HS-5 (cell line): ENCODE measurements around the gene TBC1D21.

ENCODE experiments used
- DNase-seq: peaks from one replicate; pipeline ENCODE4 v3.0.0-alpha.2; 2012; ENCODE audit warnings: low read depth

TBC1D21 gene

GRCh38 chr15:73873456-73873855, at the start of gene TBC1D21:
Gene TBC1D21, plus strand, starts transcription at chr15:73873564. Its CDS starts 146 bp downstream, at chr15:73873710.
- no peak for DNase-seq

GRCh38 chr15:73826711-73827251, 46.6 kb upstream of the TBC1D21 start:
- no peak for DNase-seq

GRCh38 chr15:73829523-73829922, 43.8 kb upstream of the TBC1D21 start:
- no peak for DNase-seq

GRCh38 chr15:73832657-73833056, 40.7 kb upstream of the TBC1D21 start:
- DNase-seq = no peak

GRCh38 chr15:73836845-73837244, 36.5 kb upstream of the TBC1D21 start:
- no peak for DNase-seq

- no peak for DNase-seq
These were observed 34.4 kb upstream of the TBC1D21 start for GRCh38 chr15:73838831-73839426.

GRCh38 chr15:73839699-73840377, 33.5 kb upstream of the TBC1D21 start:
- DNase-seq = no peak

- DNase-seq = no peak
These were observed 32.6 kb upstream of the TBC1D21 start for GRCh38 chr15:73840771-73841170.

- DNase-seq = no peak
These were observed 31.3 kb upstream of the TBC1D21 start for GRCh38 chr15:73841756-73842725.

GRCh38 chr15:73843787-73844186, 29.6 kb upstream of the TBC1D21 start:
- no peak for DNase-seq

GRCh38 chr15:73844356-73844755, 29.0 kb upstream of the TBC1D21 start:
- peak; percentile 22 for DNase-seq

GRCh38 chr15:73845507-73845906, 27.9 kb upstream of the TBC1D21 start:
- DNase-seq = no peak

GRCh38 chr15:73845907-73846306, 27.5 kb upstream of the TBC1D21 start:
- no peak for DNase-seq

- DNase-seq = no peak
These were observed 23.7 kb upstream of the TBC1D21 start for GRCh38 chr15:73849641-73850040.

GRCh38 chr15:73850228-73850627, 23.1 kb upstream of the TBC1D21 start:
- no peak for DNase-seq

GRCh38 chr15:73851689-73852088, 21.7 kb upstream of the TBC1D21 start:
- no peak for DNase-seq

- no peak for DNase-seq
These were observed 20.9 kb upstream of the TBC1D21 start for GRCh38 chr15:73852507-73852906.

- DNase-seq = no peak
These were observed 19.1 kb upstream of the TBC1D21 start for GRCh38 chr15:73854265-73854664.

- DNase-seq = no peak
These were observed 16.7 kb upstream of the TBC1D21 start for GRCh38 chr15:73856458-73857192.

GRCh38 chr15:73857193-73857920, 16.0 kb upstream of the TBC1D21 start:
- no peak for DNase-seq

- no peak for DNase-seq
These were observed 15.3 kb upstream of the TBC1D21 start for GRCh38 chr15:73858062-73858461.
